ENCODE measurements around the gene AREL1.

The AREL1 gene

GRCh38 chr14:74697543-74697942, 15.3 kb downstream of the AREL1 start:
- Histone ChIP-seq H3K36me3 (ENCODE audit: control insufficient read depth in 2 of 2, insufficient read depth in 1 of 2, low read length in 2 of 2) (peaks cover 0 to 6% of the 10 kb centered on the region in 2 experiments; a peak in 2 of 3 replicates), H3K4me1 (ENCODE audit: control insufficient read depth, insufficient read depth, low read length) (no peaks in the 10 kb centered on the region), H3K4me3 (ENCODE audit: low read depth, low read length) (no peak overlapping the region), H3K27ac (ENCODE audit: extremely low read depth, low read depth, low read length) (no peak overlapping the region), H3K9me3 (ENCODE audit: control insufficient read depth, insufficient read depth, low read depth, low read length) (no peaks in the 10 kb centered on the region)
- ChIA-PET POLR2A (no interaction called here), CTCF (no interaction called here)
- TF ChIP-seq ZNF623 (tag by site-specific recombination; IDR thresholded peaks at IDR 0.05) (no peak), ZNF785 (tag by site-specific recombination; IDR thresholded peaks at IDR 0.05) (no peak), SALL2 (tag by site-specific recombination; IDR thresholded peaks at IDR 0.05; ENCODE audit: borderline replicate concordance) (no peak), ZNF423 (tag by site-specific recombination; IDR thresholded peaks at IDR 0.05) (no peak), ZBTB17 (tag by site-specific recombination; IDR thresholded peaks at IDR 0.05) (no peak), ZNF174 (tag by site-specific recombination; IDR thresholded peaks at IDR 0.05) (no peak)
- TF ChIP-seq, protein P1, sequence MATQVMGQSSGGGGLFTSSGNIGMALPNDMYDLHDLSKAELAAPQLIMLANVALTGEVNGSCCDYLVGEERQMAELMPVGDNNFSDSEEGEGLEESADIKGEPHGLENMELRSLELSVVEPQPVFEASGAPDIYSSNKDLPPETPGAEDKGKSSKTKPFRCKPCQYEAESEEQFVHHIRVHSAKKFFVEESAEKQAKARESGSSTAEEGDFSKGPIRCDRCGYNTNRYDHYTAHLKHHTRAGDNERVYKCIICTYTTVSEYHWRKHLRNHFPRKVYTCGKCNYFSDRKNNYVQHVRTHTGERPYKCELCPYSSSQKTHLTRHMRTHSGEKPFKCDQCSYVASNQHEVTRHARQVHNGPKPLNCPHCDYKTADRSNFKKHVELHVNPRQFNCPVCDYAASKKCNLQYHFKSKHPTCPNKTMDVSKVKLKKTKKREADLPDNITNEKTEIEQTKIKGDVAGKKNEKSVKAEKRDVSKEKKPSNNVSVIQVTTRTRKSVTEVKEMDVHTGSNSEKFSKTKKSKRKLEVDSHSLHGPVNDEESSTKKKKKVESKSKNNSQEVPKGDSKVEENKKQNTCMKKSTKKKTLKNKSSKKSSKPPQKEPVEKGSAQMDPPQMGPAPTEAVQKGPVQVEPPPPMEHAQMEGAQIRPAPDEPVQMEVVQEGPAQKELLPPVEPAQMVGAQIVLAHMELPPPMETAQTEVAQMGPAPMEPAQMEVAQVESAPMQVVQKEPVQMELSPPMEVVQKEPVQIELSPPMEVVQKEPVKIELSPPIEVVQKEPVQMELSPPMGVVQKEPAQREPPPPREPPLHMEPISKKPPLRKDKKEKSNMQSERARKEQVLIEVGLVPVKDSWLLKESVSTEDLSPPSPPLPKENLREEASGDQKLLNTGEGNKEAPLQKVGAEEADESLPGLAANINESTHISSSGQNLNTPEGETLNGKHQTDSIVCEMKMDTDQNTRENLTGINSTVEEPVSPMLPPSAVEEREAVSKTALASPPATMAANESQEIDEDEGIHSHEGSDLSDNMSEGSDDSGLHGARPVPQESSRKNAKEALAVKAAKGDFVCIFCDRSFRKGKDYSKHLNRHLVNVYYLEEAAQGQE (tag by site-specific recombination; IDR thresholded peaks at IDR 0.05): no peak

DNA sequence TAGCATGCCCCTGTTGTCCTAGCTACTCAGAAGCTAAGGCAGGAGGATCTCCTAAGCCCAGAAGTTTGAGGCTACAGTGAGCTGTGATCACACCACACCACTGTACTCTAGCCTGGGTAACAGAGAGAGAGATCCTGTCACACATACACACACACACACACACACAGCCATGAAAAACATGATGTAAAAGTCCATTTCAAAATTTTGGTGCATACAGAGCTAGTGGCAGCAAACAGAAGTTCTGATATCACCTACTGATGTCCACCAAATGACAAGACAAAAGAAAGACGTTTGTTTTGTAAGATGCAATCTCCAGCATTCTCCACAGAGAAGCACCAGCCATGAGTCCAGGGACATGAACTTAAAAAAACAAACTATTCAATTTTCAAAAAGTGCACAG, 15.9 kb downstream of the AREL1 start:
- POLR2A ChIA-PET: no interaction called here
- H3K4me3 ChIP-seq (ENCODE audit: low read depth, low read length): no peak overlapping the region
- peaks cover 0 to 7% of the 10 kb centered on the region in 2 experiments; a peak in 2 of 3 replicates for H3K36me3 ChIP-seq (ENCODE audit: control insufficient read depth in 2 of 2, insufficient read depth in 1 of 2, low read length in 2 of 2)
- H3K9me3 ChIP-seq (ENCODE audit: control insufficient read depth, insufficient read depth, low read depth, low read length): no peaks in the 10 kb centered on the region
- TF ChIP-seq ZNF138 (tag by site-specific recombination; IDR thresholded peaks at IDR 0.05; ENCODE audit: borderline replicate concordance) (no peak), ZNF16 (tag by site-specific recombination; IDR thresholded peaks at IDR 0.05; ENCODE audit: low read depth) (no peak), ZNF350 (tag by site-specific recombination; IDR thresholded peaks at IDR 0.05) (no peak), ZNF747 (tag by site-specific recombination; IDR thresholded peaks at IDR 0.05) (no peak), ZNF146 (tag by site-specific recombination; IDR thresholded peaks at IDR 0.05) (no peak), ZSCAN18 (tag by site-specific recombination; IDR thresholded peaks at IDR 0.05) (no peak)
- CTCF ChIA-PET: interaction anchor here (0.6 kb wide), 1 partner anchor 159 kb away, joined by 4 read pairs; no protein-coding TSS in a partner anchor
- no peak overlapping the region for H3K27ac ChIP-seq (ENCODE audit: extremely low read depth, low read depth, low read length)
- no peaks in the 10 kb centered on the region for H3K4me1 ChIP-seq (ENCODE audit: control insufficient read depth, insufficient read depth, low read length)

- ChIA-PET POLR2A (no interaction called here), CTCF (no interaction called here)
- no peak overlapping the region for H3K27ac ChIP-seq (ENCODE audit: extremely low read depth, low read depth, low read length)
Observed at GRCh38 chr14:74695406-74695805, 17.5 kb downstream of the AREL1 start.

More at GRCh38 chr14:74695406-74695805, 17.5 kb downstream of the AREL1 start:
- H3K36me3 ChIP-seq (ENCODE audit: control insufficient read depth in 2 of 2, insufficient read depth in 1 of 2, low read length in 2 of 2): peaks cover 5 to 19% of the 10 kb centered on the region in 2 experiments; a peak in 2 of 3 replicates
- no peaks in the 10 kb centered on the region for H3K9me3 ChIP-seq (ENCODE audit: control insufficient read depth, insufficient read depth, low read depth, low read length)
- no peak overlapping the region for H3K4me3 ChIP-seq (ENCODE audit: low read depth, low read length)
- TF ChIP-seq HOXA7 (CRISPR knock-in tag; IDR thresholded peaks at IDR 0.05; ENCODE audit: borderline replicate concordance) (no peak), ZNF423 (tag by site-specific recombination; IDR thresholded peaks at IDR 0.05) (no peak), ZNF426 (tag by site-specific recombination; IDR thresholded peaks at IDR 0.05) (no peak), TSHZ1 (tag by site-specific recombination; IDR thresholded peaks at IDR 0.05; ENCODE audit: borderline replicate concordance) (no peak), ZNF138 (tag by site-specific recombination; IDR thresholded peaks at IDR 0.05; ENCODE audit: borderline replicate concordance) (no peak), ZFP3 (tag by site-specific recombination; IDR thresholded peaks at IDR 0.05; ENCODE audit: low read depth) (no peak)
- H3K4me1 ChIP-seq (ENCODE audit: control insufficient read depth, insufficient read depth, low read length): no peaks in the 10 kb centered on the region
